ENCODE measurements around the gene SPRTN.

SPRTN gene, protein sequence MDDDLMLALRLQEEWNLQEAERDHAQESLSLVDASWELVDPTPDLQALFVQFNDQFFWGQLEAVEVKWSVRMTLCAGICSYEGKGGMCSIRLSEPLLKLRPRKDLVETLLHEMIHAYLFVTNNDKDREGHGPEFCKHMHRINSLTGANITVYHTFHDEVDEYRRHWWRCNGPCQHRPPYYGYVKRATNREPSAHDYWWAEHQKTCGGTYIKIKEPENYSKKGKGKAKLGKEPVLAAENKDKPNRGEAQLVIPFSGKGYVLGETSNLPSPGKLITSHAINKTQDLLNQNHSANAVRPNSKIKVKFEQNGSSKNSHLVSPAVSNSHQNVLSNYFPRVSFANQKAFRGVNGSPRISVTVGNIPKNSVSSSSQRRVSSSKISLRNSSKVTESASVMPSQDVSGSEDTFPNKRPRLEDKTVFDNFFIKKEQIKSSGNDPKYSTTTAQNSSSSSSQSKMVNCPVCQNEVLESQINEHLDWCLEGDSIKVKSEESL

DNA sequence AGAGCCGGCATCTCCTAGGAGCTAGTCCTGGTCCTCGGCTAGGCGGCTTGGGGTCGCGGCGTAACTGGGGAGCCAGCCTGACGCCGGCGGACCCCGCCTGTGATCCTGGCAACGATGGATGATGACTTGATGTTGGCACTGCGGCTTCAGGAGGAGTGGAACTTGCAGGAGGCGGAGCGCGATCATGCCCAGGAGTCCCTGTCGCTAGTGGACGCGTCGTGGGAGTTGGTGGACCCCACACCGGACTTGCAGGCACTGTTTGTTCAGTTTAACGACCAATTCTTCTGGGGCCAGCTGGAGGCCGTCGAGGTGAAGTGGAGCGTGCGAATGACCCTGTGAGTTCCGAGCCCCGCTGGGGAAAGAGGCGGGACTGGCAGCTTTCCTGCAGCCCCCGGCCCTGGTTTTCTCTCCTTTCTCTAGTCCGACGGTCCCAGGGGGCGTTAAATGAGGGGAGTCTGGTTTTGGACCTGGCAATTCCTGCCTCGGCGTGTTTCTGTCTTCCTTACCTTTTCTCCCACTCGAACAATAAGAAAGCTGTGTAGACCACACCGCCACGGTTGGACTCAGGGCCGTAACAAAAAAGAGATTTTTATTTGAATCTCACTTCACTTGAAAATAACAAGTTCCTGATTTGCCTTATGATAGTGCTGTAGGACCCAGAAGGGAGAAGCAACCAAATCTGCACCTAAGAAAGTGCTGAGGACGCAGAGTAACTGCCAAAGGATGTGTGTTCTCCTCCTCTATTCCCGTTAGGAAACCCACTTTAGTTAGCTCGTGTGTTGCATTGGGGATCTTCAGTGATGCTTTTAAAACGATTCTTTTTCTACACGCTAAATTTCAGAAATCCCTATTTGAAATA is at the start of gene SPRTN:
SPRTN (plus strand) TSS at position 24 of the 859 bp plus-strand sequence; CDS start at position 115, 91 bp downstream.
- DNase-seq, result no peak

- DNase-seq, result no peak
These were observed 42.2 kb upstream of the SPRTN start for GRCh38 chr1:231295938-231296337.

GRCh38 chr1:231301990-231302389 is 36.1 kb upstream of the SPRTN start:
- no peak for DNase-seq

DNA sequence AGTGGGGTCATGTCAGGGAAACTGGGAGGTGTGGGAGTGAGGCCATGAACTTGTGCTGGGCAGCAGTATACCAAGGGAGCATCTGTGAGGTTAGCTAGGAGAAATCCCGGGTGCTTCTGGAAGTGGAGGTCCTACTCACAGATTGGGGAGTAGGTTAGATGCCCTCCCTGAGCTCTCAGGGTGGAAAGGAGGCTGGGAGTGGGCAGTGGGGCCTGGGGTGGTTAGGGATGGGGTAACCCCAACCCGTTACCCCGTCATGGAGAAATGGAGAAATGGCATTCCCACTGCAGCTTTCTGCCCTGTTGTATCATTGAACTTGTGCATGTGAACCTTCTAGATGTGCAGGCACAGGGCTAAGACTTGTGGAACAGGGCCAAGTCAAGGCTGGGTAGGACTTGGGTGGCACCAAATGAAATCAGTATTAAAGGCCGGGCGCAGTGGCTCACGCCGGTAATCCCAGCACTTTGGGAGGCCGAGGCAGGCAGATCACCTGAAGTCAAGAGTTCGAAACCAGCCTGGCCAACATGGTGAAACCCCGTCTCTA is 27.6 kb upstream of the SPRTN start:
- DNase-seq, result no peak

- no peak for DNase-seq
These were observed 26.2 kb upstream of the SPRTN start for GRCh38 chr1:231311720-231312431.

GRCh38 chr1:231312432-231312788 is 25.7 kb upstream of the SPRTN start:
- DNase-seq, result no peak

DNA sequence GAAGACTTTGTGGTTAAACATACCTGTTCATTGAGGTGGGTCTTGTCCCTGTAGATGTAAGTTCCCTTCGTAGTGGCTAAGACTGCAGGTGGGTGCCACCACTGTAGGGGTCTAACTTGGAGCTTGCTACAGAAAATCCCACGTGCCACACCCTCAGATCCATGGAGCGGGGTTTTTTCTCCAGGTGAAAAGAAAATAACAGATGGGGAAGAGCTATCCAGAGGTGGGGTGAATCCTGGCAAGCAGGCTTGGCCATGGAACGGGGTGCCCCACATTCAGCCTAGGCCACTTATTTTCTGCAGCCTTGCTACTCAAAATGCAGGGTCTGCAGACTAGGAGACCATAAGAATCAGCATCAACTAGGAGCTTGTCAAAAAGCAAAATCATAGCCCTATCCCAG is 24.4 kb upstream of the SPRTN start:
- DNase-seq, result no peak

GRCh38 chr1:231315887-231316286 is 22.2 kb upstream of the SPRTN start:
- DNase-seq, result peak; percentile 37

DNA sequence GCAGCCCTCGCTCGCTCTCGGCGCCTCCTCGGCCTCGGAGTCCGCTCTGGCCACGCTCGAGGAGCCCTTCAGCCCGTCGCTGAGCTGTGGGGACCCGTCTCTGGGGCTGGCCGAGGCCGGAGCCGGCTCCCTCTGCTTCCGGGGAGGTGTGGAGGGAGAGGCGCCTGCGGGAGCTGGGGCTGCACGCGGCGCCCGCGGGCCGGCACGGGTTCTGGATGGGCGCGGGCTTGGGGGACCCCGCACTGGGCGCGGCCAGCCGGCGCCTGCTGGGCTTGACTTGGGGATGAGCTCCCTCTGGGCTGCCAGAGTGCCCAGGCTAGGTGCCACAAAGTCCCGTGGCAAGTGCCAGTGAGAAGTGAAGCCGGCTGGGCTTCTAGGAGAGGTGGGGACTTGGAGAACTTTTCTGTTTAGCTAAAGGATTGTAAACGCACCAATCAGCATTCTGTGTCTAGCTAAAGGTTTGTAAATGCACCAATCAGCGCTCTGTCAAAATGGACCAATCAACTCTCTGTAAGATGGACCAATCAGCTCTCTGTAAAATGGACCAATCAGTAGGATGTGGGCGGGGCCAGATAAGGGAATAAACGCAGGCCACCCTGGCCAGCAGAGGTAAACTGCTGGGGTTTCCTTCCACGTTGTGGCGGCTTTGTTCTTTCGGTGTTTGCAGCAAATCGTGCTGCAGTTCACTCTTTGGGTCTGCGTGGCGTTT is 20.6 kb upstream of the SPRTN start:
- DNase-seq, result no peak

DNA sequence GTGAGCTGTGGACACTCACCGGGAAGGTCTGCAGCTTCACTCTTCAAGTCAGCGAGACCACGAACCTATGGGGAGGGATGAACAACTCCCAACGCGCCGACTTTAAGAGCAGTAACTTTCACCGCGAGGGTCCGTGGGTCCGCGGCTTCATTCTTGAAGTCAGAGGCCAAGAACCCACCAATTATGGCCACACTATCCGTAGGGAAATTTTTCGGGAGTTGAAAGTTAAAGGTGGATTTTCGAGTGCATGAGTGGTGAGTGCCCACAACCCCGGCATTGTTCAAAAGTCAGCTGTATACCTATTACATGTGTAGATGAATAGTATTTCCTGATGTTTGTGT is 20.1 kb upstream of the SPRTN start:
- DNase-seq, result no peak

DNA sequence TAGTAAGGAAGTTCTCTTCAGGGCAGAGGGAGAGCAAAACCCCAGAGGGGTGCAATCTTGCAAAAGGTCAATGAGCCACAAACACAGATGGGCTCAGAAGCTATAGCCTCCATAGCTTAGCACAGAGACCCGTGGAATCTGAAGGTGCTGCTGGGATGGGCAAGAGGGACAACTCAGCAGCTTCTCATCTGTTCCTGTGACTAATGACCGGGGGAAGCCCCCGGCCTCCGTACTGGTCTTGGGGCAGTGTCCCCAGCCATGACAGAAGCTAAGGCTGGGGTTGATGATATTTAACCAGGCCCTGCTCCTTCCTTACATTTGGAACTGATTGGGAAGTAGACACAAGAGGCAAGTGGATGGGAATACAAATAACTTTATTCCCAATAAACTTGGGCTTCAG is 19.5 kb upstream of the SPRTN start:
- DNase-seq, result no peak

DNA sequence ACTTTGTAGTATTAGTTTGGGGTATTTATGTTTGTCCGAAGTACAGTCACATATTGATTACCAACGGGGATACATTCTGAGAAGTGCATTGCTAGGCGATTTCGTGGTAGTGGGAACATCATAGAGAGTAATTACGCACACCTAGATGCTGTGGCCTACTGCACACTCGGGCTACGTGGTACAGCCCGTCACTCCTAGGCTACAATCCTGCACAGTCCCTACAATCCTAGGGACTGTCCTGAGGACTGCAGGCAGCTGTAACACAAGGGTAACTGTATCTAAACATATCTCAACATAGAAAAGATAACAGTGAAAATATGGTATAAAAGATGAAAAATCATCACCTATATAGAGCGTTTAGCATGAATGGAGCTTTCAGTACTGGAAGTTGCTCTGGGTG is 19.0 kb upstream of the SPRTN start:
- no peak for DNase-seq

DNA sequence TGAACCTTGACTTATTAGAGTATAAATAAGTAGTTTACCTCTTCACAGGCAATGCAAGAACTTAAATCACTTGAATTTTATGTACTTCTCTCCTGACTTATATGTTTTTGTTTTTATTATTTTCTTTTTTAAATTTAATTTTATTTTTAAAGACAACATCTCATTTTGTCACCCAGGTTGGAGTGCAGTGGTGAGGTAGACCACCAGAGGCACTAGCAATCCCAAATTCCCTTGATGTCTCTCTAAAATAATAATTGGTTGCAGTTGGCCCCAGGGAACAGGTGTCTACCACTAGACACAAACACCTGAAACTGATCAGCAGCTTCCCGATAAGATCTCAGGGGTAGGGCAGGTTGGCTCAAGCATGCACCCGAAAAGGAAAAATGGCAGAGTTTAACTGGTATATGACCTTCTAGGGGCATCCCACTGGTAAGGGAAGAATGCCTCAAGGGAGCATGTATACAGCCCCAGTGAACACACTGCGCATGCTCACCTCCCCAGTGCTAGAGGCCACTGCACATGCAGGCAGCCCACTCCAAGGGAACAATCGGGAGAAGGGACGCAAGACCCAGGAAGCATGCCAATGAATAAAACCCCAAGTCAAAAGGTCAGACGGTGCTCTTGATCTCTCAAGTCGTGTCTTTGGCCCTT is 15.1 kb upstream of the SPRTN start:
- no peak for DNase-seq

GRCh38 chr1:231324660-231325059 is 13.4 kb upstream of the SPRTN start:
- DNase-seq, result no peak

DNA sequence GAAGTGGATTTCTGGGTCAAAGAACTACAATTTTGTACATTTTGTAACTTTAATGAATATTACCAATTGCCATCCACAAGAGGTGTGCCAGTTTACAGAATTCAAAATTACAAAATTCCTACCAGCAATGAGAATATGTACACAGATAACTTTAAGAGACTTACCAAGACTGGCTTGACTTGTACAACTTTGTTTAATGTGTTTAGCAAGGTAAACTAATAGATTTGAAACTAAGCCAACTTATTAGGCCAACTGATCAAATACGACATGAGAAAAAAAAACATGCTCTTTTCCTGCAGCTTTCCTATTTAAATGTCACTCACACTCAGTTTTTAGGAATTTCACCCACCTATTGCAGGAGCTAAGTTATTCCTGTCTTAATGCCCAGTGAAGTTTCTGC is 11.8 kb upstream of the SPRTN start:
- no peak for DNase-seq

DNA sequence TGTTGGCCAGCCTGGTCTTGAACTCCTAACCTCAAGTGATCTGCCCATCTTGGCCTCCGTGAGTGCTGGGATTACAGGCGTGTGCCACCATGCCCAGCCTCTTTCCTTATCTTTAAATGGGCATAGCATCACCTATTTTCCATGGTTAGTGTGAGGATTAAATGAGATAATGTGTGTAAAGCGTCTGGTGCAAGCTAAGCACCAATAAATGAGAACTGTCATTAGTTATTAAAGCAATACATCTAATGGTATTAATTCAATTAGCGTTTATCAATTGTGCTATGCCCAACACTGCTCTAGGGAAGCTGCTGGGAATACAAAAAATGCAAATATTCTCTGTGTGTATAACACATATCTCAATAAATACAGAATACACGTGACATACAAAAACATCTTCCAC is 10.5 kb upstream of the SPRTN start:
- DNase-seq, result no peak

GRCh38 chr1:231329483-231329882 is 8.6 kb upstream of the SPRTN start:
- no peak for DNase-seq

DNA sequence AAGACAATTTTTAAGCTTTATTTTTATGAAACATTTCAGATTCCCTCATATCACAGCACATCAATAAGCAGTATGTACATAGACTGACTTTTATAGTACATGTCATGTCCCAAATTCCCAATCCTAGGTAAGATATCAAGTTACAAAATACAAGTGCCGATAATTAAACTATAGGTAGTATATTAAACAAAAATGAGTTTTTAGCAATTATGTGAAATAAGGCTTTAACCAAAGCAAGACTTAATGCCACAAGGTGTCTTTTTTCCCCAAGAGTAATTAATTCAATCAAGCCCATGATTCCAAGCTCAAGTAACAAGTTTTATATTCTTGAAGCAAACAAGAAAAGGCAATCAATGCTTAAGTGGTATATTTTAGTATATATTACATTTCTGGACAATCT is 5.3 kb upstream of the SPRTN start:
- no peak for DNase-seq

- DNase-seq, result no peak
These were observed 3.9 kb upstream of the SPRTN start for GRCh38 chr1:231334079-231334666.

GRCh38 chr1:231334952-231335351 is 3.1 kb upstream of the SPRTN start:
- no peak for DNase-seq

Data from activated CD4-positive, CD25-positive, alpha-beta regulatory T cell treated with anti-CD3 and anti-CD28 coated beads, Interleukin-2, amount 50 U/mL, for 72 hours (primary cell).